Caco-2 (cell line): ENCODE results near the gene NUP58. TPM values are rescaled to one million over a fixed set of nuclear protein-coding genes. Genes with fewer than 3 reads are reported as not detected.

Source experiments
- BruUV-seq: library from RNA; stranded (reverse); fragments of 400-500 nt; replicated peaks from 2 replicates; lab custom pipeline; 2021; lab: Mats Ljungman, UMichigan
- CTCF ChIA-PET: fragments of 300-600 bp; sonication (Branson Sonifier 250); formaldehyde crosslinking; loops from one replicate; lab custom pipeline; 2022; ENCODE audit warnings: antibody characterized with exemption; lab: Charles Lee
- POLR2A ChIA-PET: fragments of 300-600 bp; sonication (Branson Sonifier 250); formaldehyde crosslinking; loops from one replicate; lab custom pipeline; 2022; ENCODE audit warnings: antibody characterized with exemption; lab: Charles Lee
- DNase-seq, 2 experiments: peaks; one replicate each; pipeline versions ENCODE4 v3.0.0 to v3.0.0-alpha.2; 2020 to 2022
- H3K27me3 ChIP-seq: replicated peaks from 2 replicates; pipeline ENCODE4 v1.6.0; 2011; ENCODE audit warnings: low read length; ENCODE audit not compliant: control insufficient read depth, insufficient read depth
- H3K36me3 ChIP-seq: 2 replicates; pipeline ENCODE4 v1.5.1; 2011; ENCODE audit warnings: low read length; ENCODE audit not compliant: control insufficient read depth, insufficient read depth
- H3K4me1 ChIP-seq: fragments of 250-450 bp; sonication (Bioruptor Pico); 2 replicates; pipeline ENCODE4 v1.5.1; 2020; ENCODE audit warnings: mild to moderate bottlenecking
- H3K4me3 ChIP-seq: 2 replicates; pipeline ENCODE4 v1.5.1; 2011; ENCODE audit warnings: low read depth, mild to moderate bottlenecking, control low read depth, low read length
- H3K9me3 ChIP-seq: fragments of 250-450 bp; sonication (Bioruptor Pico); 2 replicates; pipeline ENCODE4 v1.5.1; 2020; ENCODE audit warnings: mild to moderate bottlenecking, moderate library complexity
- H3K27ac Mint-ChIP-seq: one replicate; pipeline ENCODE4 v1.8.0; 2022; ENCODE audit warnings: mixed read lengths; ENCODE audit not compliant: unreplicated experiment
- H3K27me3 Mint-ChIP-seq: one replicate; pipeline ENCODE4 v1.8.0; 2022; ENCODE audit warnings: mixed read lengths; ENCODE audit not compliant: insufficient read depth, unreplicated experiment
- H3K36me3 Mint-ChIP-seq: one replicate; pipeline ENCODE4 v1.8.0; 2022; ENCODE audit warnings: mild to moderate bottlenecking, mixed read lengths; ENCODE audit not compliant: insufficient read depth, unreplicated experiment
- H3K4me1 Mint-ChIP-seq: one replicate; pipeline ENCODE4 v1.8.0; 2022; ENCODE audit warnings: low read depth, mixed read lengths; ENCODE audit not compliant: unreplicated experiment
- H3K4me3 Mint-ChIP-seq: one replicate; pipeline ENCODE4 v1.8.0; 2022; ENCODE audit warnings: mild to moderate bottlenecking, moderate library complexity, mixed read lengths; ENCODE audit not compliant: unreplicated experiment
- H3K9me3 Mint-ChIP-seq: one replicate; pipeline ENCODE4 v1.8.0; 2022; ENCODE audit warnings: mixed read lengths; ENCODE audit not compliant: unreplicated experiment
- intact Hi-C: fragments of 100-400 bp; cut with micrococcal nuclease; formaldehyde crosslinking; loops from one replicate; pipeline ENCODE4 v1.10.0; 2022; ENCODE audit not compliant: unreplicated experiment
- total RNA-seq: library from RNA; stranded (reverse); gene quantifications from 2 replicates; pipeline ENCODE4 v1.2.3, GENCODE V29; 2022
- TF ChIP-seq, protein P1 (sequence below), 2 experiments: fragments of 200-600 bp in 1 of 2; IDR thresholded peaks; 1 replicate in 1 of 2; 2 replicates in 1 of 2; pipeline versions ENCODE4 v1.5.1 to v1.8.0; 2011 to 2022; ENCODE audit warnings: antibody characterized with exemption in 1 of 2, control low read depth in 1 of 2, inconsistent platforms in 1 of 2, low read depth in 1 of 2, low read length in 1 of 2, mild to moderate bottlenecking in 1 of 2, moderate library complexity in 1 of 2; ENCODE audit not compliant: insufficient read depth in 1 of 2, severe bottlenecking in 1 of 2, unreplicated experiment in 1 of 2

NUP58 gene
- total RNA-seq, 1 experiment from 2014 or later, result 66.4 TPM

DNA sequence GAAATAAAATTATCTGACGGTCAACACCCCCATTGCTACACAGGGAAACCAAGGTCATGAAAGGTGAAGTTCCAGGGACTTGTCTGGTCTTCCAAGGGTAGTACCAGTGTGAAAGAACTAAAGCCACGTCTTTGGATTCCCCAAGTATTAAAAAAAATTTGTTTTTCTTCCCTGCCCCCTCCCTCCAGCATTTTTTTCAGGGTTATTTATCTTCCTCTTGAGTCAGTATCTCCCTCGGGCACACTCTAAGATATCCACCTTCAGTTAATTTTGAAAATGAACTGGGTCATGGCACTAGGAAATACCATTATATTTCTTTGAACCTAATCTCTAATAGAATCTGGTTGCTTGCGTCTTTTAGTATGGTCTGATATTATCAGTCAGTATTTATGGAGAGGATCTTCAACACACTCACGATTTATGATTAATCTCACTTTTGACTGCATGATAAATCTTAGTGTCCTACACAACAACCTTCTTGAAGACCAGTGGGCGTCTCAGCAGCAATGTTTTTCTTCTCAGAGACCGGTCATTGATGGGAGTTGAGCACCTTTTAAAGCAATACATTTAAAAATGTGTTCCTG is 79.4 kb downstream of the NUP58 start:
- H3K4me1 Mint-ChIP-seq, result no peaks in the 10 kb centered on the region
- BruUV-seq, result no TSS peak
- H3K4me3 ChIP-seq, result no peak overlapping the region
- DNase-seq, result no peak
- H3K9me3 Mint-ChIP-seq, result no peaks in the 10 kb centered on the region
- no peaks in the 10 kb centered on the region for H3K36me3 Mint-ChIP-seq
- no peaks in the 10 kb centered on the region for H3K27me3 ChIP-seq
- no peaks in the 10 kb centered on the region for H3K4me1 ChIP-seq
- H3K4me3 Mint-ChIP-seq, result no peak overlapping the region
- TF ChIP-seq, protein P1, sequence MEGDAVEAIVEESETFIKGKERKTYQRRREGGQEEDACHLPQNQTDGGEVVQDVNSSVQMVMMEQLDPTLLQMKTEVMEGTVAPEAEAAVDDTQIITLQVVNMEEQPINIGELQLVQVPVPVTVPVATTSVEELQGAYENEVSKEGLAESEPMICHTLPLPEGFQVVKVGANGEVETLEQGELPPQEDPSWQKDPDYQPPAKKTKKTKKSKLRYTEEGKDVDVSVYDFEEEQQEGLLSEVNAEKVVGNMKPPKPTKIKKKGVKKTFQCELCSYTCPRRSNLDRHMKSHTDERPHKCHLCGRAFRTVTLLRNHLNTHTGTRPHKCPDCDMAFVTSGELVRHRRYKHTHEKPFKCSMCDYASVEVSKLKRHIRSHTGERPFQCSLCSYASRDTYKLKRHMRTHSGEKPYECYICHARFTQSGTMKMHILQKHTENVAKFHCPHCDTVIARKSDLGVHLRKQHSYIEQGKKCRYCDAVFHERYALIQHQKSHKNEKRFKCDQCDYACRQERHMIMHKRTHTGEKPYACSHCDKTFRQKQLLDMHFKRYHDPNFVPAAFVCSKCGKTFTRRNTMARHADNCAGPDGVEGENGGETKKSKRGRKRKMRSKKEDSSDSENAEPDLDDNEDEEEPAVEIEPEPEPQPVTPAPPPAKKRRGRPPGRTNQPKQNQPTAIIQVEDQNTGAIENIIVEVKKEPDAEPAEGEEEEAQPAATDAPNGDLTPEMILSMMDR (IDR thresholded peaks at IDR 0.05; ENCODE audit: insufficient read depth in 1 of 2, low read depth in 1 of 2, low read length in 1 of 2, severe bottlenecking in 1 of 2, unreplicated experiment in 1 of 2), result no peak
- peaks cover 15% of the 10 kb centered on the region for H3K27me3 Mint-ChIP-seq
- CTCF ChIA-PET, result no interaction called here
- no peaks in the 10 kb centered on the region for H3K9me3 ChIP-seq
- no peaks in the 10 kb centered on the region for H3K36me3 ChIP-seq
- intact Hi-C loops, result no loop called here
- no peak overlapping the region for H3K27ac Mint-ChIP-seq
- POLR2A ChIA-PET, result no interaction called here

DNA sequence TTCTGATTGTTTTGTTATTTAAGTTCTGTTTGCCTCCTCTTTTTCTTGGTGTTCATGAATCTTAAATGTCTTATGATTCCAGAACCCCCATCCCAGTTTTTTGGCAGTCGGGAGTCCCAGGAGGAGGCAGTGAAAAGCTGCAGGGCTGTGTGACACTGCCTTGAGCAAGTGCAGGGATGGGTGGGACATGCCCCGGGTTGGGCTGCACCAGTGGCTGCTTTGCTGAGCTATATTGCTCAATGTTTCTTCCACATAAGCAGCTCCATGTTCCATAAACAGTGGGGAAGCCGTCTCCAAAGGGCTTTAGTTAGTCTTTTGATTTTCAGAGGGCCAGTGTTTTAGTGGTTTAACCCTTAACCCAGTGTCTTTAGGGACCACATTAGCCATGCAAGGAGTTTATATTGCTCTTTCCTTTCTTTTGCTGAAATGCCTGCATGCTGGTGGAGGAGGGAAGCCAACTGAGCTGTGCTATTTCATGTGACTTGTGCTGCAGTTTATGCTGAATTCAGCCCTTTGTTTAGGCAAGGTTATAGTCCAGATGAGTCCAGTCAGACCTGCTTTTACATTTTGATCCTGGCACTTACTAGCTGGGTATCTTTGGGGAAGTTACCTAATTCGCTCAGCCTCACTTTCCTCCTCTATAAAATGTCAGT is 83.5 kb downstream of the NUP58 start:
- Mint-ChIP-seq H3K4me1 (no peaks in the 10 kb centered on the region), H3K36me3 (no peaks in the 10 kb centered on the region), H3K4me3 (no peak overlapping the region), H3K9me3 (no peaks in the 10 kb centered on the region), H3K27ac (no peak overlapping the region), H3K27me3 (peaks cover 22% of the 10 kb centered on the region)
- TF ChIP-seq, protein P1 (IDR thresholded peaks at IDR 0.05; ENCODE audit: insufficient read depth in 1 of 2, low read depth in 1 of 2, low read length in 1 of 2, severe bottlenecking in 1 of 2, unreplicated experiment in 1 of 2), result no peak
- Histone ChIP-seq H3K27me3 (no peaks in the 10 kb centered on the region), H3K9me3 (no peaks in the 10 kb centered on the region), H3K36me3 (no peaks in the 10 kb centered on the region), H3K4me1 (no peaks in the 10 kb centered on the region), H3K4me3 (no peak overlapping the region)
- intact Hi-C loops, result no loop called here
- BruUV-seq, result no TSS peak
- ChIA-PET CTCF (no interaction called here), POLR2A (no interaction called here)
- no peak for DNase-seq

DNA sequence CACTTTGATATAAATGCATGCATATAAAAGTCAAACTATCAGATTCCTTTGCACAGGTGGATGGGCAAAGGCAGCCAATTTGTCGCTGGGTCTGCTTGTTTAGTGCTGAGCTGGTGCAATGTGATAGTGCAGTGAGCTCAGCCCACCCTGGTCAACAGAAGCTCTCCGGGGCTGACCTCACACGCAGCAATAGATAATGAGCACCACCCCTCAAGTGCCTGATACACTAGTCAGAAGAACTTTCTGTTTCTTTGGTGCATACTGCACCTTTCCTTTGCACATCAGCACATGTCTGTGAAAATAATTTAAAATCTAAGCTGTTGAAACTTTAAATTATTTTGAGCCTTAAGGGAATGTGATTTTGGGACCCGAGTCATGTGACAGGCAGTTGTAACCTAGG is 90.5 kb downstream of the NUP58 start:
- Mint-ChIP-seq H3K9me3 (peaks cover 6% of the 10 kb centered on the region), H3K36me3 (no peaks in the 10 kb centered on the region), H3K27ac (no peak overlapping the region), H3K4me3 (no peak overlapping the region), H3K27me3 (peaks cover 7% of the 10 kb centered on the region), H3K4me1 (no peaks in the 10 kb centered on the region)
- intact Hi-C loops, result no loop called here
- H3K9me3 ChIP-seq, result no peaks in the 10 kb centered on the region; the same call in 1 of the 2 replicates
- no peaks in the 10 kb centered on the region for H3K27me3 ChIP-seq
- no peak for DNase-seq
- no peak overlapping the region for H3K4me3 ChIP-seq
- 0 out of 2 replicates have a peak, but pooled peaks cover 3% of the 10 kb centered on the region for H3K4me1 ChIP-seq
- H3K36me3 ChIP-seq, result no peaks in the 10 kb centered on the region
- ChIA-PET CTCF (no interaction called here), POLR2A (no interaction called here)
- TF ChIP-seq, protein P1 (IDR thresholded peaks at IDR 0.05; ENCODE audit: insufficient read depth in 1 of 2, low read depth in 1 of 2, low read length in 1 of 2, severe bottlenecking in 1 of 2, unreplicated experiment in 1 of 2), result no peak
- BruUV-seq, result no TSS peak

Other genes starting within 250 kb of the NUP58 start
- gene PABPC3, start 205.5 kb upstream of the NUP58 start, total RNA-seq, result 0.23 and 0.59 TPM in 2 replicates
- not detected in 2 replicates for gene AMER2, start 129.3 kb upstream of the NUP58 start, total RNA-seq
- 12.7 and 13.0 TPM in 2 replicates for gene MTMR6, start 14.1 kb upstream of the NUP58 start, total RNA-seq
- 0.05 and 0.09 TPM in 2 replicates for gene ATP8A2, start 70.3 kb downstream of the NUP58 start, total RNA-seq